Hepatocyte (in vitro differentiated cells): Measurements from ENCODE around the gene KIF13A. TPM values are rescaled to one million over a fixed set of nuclear protein-coding genes. Genes with fewer than 3 reads are reported as not detected.

ENCODE experiments used
- DNase-seq: peaks from one replicate; pipeline ENCODE4 v3.0.0-alpha.2; 2016; ENCODE audit warnings: low spot score
- H2AFZ ChIP-seq: fragments of 200-600 bp; sonication (generic); 2 replicates; pipeline ENCODE4 v1.6.0; 2016; ENCODE audit warnings: antibody characterized with exemption, mild to moderate bottlenecking
- H3K27ac ChIP-seq: fragments of 200-600 bp; sonication (generic); 2 replicates; pipeline ENCODE4 v1.5.1; 2016; ENCODE audit warnings: mild to moderate bottlenecking
- H3K27me3 ChIP-seq: fragments of 200-600 bp; sonication (generic); 2 replicates; pipeline ENCODE4 v1.6.1; 2016
- H3K36me3 ChIP-seq: fragments of 200-600 bp; sonication (generic); replicated peaks from 2 replicates; pipeline ENCODE4 v1.5.1; 2016; ENCODE audit warnings: low read depth; ENCODE audit not compliant: insufficient read depth
- H3K4me1 ChIP-seq: fragments of 200-600 bp; sonication (generic); 2 replicates; pipeline ENCODE4 v1.5.1; 2016; ENCODE audit warnings: mild to moderate bottlenecking, moderate library complexity; ENCODE audit not compliant: insufficient read depth
- H3K4me2 ChIP-seq: fragments of 200-600 bp; sonication (generic); 2 replicates; pipeline ENCODE4 v1.6.0; 2016
- H3K4me3 ChIP-seq: fragments of 200-600 bp; sonication (generic); 2 replicates; pipeline ENCODE4 v1.5.1; 2016; ENCODE audit warnings: mild to moderate bottlenecking
- H3K79me2 ChIP-seq: fragments of 200-600 bp; sonication (generic); 2 replicates; pipeline ENCODE4 v1.6.0; 2017; ENCODE audit warnings: mild to moderate bottlenecking
- H3K9me2 ChIP-seq: fragments of 200-600 bp; sonication (generic); replicated peaks from 2 replicates; pipeline ENCODE4 v1.6.0; 2017; ENCODE audit warnings: mild to moderate bottlenecking; ENCODE audit not compliant: insufficient read depth
- H3K9me3 ChIP-seq: fragments of 200-600 bp; sonication (generic); 2 replicates; pipeline ENCODE4 v1.5.1; 2016; ENCODE audit warnings: low read depth, mild to moderate bottlenecking
- H4K20me1 ChIP-seq: fragments of 200-600 bp; sonication (generic); 2 replicates; pipeline ENCODE4 v1.6.0; 2016; ENCODE audit warnings: mild to moderate bottlenecking; ENCODE audit not compliant: insufficient read depth, poor library complexity, severe bottlenecking
- CTCF ChIP-seq: fragments of 200-600 bp; sonication (generic); IDR thresholded peaks from 2 replicates; pipeline ENCODE4 v1.5.1; 2016; ENCODE audit warnings: antibody characterized with exemption, mild to moderate bottlenecking; ENCODE audit not compliant: poor library complexity
- EZH2 ChIP-seq: fragments of 200-600 bp; sonication (generic); IDR thresholded peaks from 2 replicates; pipeline ENCODE4 v1.6.1; 2016; ENCODE audit warnings: antibody characterized with exemption, mild to moderate bottlenecking, borderline replicate concordance
- EZH2phosphoT487 ChIP-seq: fragments of 200-600 bp; sonication (generic); IDR thresholded peaks from one replicate; pipeline ENCODE4 v1.6.1; 2018; ENCODE audit warnings: antibody characterized with exemption, mild to moderate bottlenecking, low read depth, moderate library complexity; ENCODE audit not compliant: unreplicated experiment, severe bottlenecking
- WGBS: methylation state at CpG from one replicate; pipeline ENCODE4 v1.1.6; 2016; ENCODE audit warnings: low lambda C conversion rate; ENCODE audit errors: missing lambda C conversion rate; 5-methylcytosine and 5-hydroxymethylcytosine counted together
- polyA plus RNA-seq: library from polyadenylated mRNA; unstranded; fragments of >200 nt; fragmentation: Nextera tagmentation; extraction: Ambion mirVana; gene quantifications from 2 replicates; pipeline ENCODE4 v1.2.1, GENCODE V29; 2016
- total RNA-seq: library from RNA; depleted of rRNA; stranded (reverse); fragments of >200 nt; gene quantifications from 2 replicates; pipeline ENCODE4 v1.2.3, GENCODE V29; 2014

KIF13A gene
- total and polyA plus RNA-seq, 2 experiments from 2014 or later, result 13.0 to 27.9 TPM

DNA sequence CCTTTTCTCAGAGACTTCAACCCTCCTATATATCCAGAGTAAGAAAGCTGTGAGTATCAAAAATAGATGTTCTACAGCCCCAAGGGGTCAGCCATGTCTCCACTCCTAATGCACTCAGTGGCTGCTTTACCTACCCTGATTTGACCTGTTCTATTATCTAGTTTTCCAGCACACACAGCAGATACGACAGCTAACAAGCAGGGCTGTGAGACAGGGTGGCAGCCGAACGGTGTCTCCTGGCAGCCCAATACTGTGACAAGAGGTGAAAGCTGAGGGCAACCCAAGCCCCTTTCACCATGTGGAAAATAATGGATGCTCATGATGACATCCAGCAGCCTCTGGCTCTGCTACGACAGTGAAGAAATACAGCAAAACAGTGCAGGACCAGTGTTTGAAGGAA is 67.9 kb downstream of the KIF13A start:
- no peak overlapping the region for H3K4me3 ChIP-seq
- H3K27ac ChIP-seq, result no peak overlapping the region
- H3K9me2 ChIP-seq, result no peaks in the 10 kb centered on the region
- H2AFZ ChIP-seq, result no peak overlapping the region
- no peaks in the 10 kb centered on the region for H4K20me1 ChIP-seq
- TF ChIP-seq EZH2phosphoT487 (no peak), EZH2 (no peak), CTCF (no peak)
- peaks cover 7% of the 10 kb centered on the region for H3K4me1 ChIP-seq
- no peak overlapping the region for H3K4me2 ChIP-seq
- WGBS, result 85% methylated on average over 4 of the region's 4 CpGs
- no peaks in the 10 kb centered on the region for H3K36me3 ChIP-seq
- H3K79me2 ChIP-seq, result peaks cover 74% of the 10 kb centered on the region
- H3K27me3 ChIP-seq, result no peaks in the 10 kb centered on the region
- DNase-seq, result no peak
- no peaks in the 10 kb centered on the region for H3K9me3 ChIP-seq

DNA sequence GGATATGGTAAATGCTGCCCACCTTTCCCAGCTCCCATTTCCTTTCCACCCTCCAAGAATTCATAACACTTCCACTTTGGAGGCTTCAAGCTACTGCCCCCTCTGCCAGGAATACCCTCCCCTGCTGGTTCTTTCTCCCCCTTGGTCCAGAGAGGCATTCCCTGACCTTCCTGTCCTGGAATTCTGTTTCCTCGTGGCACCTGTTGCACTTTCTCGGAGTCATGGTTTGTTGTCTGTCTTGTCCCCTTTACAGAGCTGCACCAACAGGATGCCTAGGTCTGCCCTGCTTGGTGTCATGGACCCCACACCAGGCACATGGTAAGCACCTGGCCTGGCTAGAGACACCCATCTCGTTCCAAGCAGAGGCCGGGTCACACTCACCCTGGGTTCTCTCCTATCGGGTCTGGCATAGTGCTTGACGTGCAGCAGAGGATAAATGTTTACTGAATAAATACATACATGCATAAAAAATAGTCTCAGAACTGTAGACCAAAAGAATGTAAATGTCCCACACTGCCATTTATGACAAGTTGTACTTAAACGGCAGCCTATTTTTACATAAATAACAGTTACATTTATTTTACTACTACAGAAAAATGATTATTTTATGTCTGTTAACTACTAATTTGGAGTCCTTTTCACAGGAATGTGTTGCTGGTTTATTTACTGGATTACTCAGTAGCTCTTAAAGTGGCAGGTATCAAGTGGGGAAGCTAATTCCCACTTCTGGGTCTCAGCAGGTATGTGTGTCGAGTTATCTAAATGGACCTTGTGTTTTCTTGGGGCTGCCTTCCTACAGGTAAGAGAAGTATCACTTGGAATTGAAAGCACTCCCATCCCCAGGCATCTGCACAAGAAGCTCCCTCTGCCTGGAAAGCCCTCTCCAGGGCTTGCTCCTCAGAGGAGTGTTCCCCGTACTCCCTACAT is 69.3 kb downstream of the KIF13A start:
- H3K27me3 ChIP-seq, result no peaks in the 10 kb centered on the region
- peaks cover 73% of the 10 kb centered on the region for H3K79me2 ChIP-seq
- H4K20me1 ChIP-seq, result no peaks in the 10 kb centered on the region
- H2AFZ ChIP-seq, result no peak overlapping the region
- 84% methylated on average over 9 of the region's 9 CpGs for WGBS
- H3K27ac ChIP-seq, result no peak overlapping the region
- no peaks in the 10 kb centered on the region for H3K9me2 ChIP-seq
- H3K4me3 ChIP-seq, result no peak overlapping the region
- TF ChIP-seq CTCF, result no peak
- no peak for TF ChIP-seq EZH2
- no peak for TF ChIP-seq EZH2phosphoT487
- H3K4me1 ChIP-seq, result peaks cover 7% of the 10 kb centered on the region
- H3K4me2 ChIP-seq, result no peak overlapping the region
- no peak for DNase-seq
- no peaks in the 10 kb centered on the region for H3K9me3 ChIP-seq
- no peaks in the 10 kb centered on the region for H3K36me3 ChIP-seq

GRCh38 chr6:17914651-17915050 is 72.8 kb downstream of the KIF13A start:
- H4K20me1 ChIP-seq, result no peaks in the 10 kb centered on the region
- no peak overlapping the region for H3K4me3 ChIP-seq
- H3K9me3 ChIP-seq, result no peaks in the 10 kb centered on the region
- WGBS, result 90% methylated on average over 2 of the region's 2 CpGs
- H3K27ac ChIP-seq, result no peak overlapping the region
- H3K4me2 ChIP-seq, result no peak overlapping the region
- H3K9me2 ChIP-seq, result no peaks in the 10 kb centered on the region
- TF ChIP-seq EZH2, result no peak
- no peak for TF ChIP-seq CTCF
- no peak for TF ChIP-seq EZH2phosphoT487
- peaks cover 54% of the 10 kb centered on the region for H3K79me2 ChIP-seq
- no peak overlapping the region for H2AFZ ChIP-seq
- no peaks in the 10 kb centered on the region for H3K36me3 ChIP-seq
- no peak for DNase-seq
- H3K27me3 ChIP-seq, result no peaks in the 10 kb centered on the region
- H3K4me1 ChIP-seq, result no peaks in the 10 kb centered on the region
